ENCODE measurements around the gene ADRM1.

ADRM1 gene

DNA sequence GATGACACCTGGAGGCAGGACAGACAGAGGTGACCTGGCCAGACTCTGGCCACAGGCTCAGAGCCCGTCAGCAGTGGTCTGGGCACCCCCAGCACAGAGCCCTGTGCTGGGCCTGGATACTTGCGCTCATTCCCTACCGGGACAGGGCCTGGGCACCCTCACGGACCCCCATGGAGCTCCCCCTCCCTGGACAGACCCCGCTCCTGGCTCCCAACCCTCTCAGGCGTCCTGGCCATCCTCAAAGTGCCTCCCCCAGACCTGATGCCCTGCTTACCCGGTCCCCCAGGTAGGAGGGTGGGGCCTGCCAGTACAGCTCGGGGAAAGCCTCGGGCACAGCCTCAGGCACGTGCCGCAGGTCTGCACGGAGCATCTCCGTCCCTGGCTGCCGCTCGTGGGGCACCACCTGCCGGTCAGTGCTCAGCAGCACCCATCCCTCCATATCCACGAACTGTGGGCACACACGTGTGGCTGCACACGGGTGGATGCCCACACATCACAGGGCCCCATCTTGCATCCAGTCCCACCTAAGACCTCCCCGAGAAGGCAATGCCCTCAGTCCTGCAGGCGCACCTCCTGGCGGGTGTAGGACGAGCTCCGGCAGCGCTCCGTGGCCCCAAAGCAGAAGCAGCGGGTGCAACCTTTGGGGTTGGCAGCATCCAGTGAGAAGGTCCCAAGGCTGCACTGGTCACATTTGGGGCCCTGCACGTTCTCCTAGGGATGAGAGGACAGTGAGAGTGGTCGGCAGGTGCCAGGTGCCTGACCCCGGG, 24.3 kb downstream of the ADRM1 start:
- DNase-seq, result no peak

DNA sequence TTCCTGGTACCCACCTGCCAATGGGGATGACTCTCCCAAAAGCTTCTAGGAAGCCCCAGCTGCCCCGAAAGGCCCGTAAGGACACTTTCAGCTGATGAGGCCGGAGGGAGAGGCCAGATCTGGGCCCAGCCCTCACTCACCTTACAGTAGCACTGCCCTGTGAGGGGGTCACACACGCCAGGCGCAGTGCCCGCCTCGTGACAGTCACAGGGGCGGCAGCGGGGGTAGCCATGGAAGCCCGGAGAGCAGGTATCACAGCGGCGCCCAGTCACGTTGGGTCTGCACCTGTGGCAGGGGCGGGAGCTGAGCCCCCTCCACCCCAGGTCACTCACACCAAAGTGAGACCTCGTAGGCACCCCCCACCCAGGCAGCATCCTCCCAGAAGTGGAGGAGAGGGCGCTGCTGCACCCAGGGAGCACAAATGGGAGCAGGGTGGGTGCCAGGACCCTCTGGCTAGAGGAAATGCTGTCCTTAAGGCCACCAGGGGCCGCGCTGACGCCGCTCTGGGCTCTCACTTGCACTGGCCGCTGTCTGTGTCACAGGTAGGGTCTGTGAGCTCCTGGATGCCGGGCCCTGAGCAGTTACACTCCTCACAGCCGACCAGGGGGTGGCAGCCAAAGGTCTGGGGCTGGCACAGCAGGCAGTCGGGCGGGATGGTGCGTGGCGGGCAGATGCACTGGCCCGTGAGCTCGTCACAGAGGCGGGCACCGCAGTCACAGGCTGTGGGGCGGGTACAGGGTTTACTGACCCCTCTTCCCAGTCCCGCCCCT, 25.1 kb downstream of the ADRM1 start:
- no peak for DNase-seq

DNA sequence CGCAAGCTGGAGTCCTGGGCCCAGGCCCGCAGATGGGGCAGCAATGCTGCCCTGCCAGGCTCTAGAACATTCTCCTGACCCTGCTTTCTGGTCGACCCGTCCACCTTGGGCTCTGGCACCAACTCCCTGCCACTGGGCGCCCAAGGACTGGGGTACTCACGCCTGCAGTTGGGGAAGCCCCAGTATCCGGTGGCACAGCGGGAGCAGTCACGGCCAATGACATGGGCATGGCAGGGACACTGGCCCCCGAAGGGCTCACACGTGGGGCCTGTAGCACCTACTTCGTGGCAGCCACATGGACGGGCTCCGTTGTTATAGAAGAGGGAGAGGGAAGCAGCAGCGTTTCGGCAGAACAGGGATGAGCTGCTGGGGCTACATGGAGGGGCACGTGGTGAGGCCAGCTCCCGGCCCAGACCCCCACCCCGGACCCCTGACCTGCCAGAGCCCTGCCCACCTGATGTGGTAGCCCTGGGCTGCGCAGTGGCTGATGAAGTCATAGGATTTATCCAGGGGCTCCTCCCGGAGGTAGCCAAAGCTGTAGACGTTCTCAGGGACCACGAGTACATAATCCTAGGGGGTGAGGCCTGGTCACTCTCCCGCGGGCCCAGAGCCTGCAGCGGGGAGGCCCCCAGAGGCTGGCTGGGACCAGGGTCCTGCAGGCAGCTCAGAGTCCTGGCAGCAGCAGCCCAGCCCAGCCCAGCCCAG, 26.0 kb downstream of the ADRM1 start:
- no peak for DNase-seq

DNA sequence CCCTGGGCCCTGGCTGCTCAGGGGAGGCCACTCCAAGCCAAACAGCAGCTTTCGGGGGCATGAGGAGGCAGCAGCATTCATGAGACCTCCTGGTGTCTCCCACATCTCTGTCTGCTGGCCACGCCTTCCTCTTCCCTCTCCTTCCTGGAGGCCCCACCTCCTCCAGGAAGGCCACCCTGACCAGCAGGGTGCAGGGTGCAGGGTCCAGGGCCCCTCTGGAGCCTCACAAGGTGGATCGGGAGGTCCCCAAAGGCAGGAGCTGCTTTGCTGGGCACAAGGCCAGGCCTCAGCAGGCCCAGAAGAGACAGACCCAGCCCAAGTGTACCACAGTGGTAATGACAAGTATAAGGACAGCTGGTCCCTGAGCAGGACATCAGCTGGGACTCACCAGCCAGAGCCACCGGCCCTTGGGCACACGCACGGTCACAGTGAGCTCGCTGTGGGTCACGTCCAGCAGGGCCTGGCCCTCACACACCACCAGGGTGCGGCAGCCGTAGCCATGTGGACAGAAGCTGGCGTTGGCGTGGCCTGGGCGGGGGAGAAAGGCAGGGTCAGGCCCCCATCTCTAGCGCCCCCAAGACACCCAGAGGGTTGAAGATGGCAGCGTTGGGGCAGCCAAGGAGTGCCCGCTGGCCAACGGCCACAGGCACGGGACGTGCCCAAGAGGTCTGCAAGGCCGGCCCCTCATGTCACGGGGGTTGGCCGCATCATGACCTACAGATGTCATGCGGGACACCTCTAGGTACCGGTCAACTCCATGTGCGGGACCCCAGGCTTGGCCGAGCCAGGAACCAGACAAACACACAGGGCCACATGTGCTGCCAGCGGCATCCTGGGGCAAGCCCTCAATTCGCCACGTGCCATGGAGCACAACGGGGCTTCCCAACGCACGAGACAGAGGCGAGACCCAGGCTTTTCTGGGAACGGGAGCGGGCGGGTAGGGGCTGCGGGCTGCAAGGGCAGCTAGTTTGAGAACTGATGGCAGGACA, 26.9 kb downstream of the ADRM1 start:
- DNase-seq, result no peak

DNA sequence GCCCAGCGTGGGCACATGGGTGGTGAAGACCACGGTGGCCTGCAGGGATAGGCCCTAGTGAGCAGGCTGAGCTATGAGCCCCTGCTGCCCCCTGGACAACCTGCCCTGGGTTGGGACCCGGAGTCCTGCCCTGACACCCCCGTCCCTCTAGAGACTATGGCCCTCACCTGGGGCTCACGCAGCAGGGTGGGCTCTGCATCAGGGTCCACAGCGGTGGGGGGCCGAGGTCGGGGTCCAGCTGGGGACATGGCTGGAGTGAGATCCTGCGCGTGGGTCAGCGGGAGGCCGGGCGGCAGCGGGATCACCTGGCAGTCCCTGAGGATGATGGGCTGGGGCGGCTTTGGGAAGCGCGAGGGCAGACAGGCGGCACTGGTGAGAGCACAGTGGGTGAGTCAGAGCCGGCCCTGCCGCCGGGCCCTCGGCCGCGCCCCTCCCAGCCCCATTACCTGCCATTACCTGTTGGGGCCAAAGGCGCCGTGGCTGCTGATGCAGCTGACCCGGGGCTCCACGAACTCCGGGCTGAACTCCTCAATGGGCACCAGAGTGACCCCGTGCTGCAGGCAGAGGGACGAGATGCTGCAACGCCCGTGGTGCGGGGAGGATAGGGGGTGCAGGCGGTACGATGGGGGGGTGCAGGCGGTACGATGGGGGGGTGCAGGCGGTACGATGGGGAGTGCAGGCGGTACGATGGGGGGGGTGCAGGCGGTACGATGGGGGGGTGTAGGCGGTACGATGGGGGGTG, 27.9 kb downstream of the ADRM1 start:
- DNase-seq, result no peak

DNA sequence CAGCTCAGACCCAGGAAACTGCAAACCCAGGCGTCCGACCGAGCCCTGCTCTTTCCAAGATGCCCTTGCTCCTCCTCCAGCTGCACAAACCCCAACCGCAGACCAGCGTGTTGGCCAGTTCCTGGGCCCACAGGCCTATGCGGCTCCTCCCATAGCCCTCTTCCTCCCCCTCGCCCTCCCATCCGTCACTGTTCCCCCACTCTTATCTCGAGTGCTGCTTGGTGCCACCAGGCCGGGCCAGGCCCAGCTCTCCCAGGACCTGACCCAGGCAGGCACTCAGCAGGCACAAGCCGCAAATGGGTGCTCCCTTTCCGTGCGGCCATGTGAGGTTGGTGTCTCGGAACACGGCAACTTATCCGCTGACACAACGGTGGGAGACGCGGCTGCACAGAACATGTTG, 28.6 kb downstream of the ADRM1 start:
- DNase-seq, result no peak

DNA sequence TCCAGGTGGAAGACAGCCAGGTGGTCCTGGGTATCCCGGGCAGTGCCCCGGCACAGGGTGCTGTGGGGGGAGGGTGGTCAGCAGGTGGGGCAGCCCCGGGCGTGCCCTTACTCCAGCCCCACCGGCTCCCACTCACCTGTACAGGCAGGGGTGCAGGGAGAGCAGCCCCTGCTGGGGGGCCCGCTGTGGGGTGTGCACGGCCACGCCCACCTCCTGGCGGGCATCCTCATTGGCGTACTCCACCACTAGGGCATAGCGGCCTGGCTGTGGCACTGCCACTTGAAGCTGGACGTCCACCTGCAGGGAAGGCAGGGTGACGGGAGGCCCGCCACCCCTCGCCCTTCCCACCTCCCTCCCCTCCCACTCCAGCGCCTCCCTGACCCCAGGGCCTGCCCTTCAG, 29.6 kb downstream of the ADRM1 start:
- DNase-seq, result no peak

DNA sequence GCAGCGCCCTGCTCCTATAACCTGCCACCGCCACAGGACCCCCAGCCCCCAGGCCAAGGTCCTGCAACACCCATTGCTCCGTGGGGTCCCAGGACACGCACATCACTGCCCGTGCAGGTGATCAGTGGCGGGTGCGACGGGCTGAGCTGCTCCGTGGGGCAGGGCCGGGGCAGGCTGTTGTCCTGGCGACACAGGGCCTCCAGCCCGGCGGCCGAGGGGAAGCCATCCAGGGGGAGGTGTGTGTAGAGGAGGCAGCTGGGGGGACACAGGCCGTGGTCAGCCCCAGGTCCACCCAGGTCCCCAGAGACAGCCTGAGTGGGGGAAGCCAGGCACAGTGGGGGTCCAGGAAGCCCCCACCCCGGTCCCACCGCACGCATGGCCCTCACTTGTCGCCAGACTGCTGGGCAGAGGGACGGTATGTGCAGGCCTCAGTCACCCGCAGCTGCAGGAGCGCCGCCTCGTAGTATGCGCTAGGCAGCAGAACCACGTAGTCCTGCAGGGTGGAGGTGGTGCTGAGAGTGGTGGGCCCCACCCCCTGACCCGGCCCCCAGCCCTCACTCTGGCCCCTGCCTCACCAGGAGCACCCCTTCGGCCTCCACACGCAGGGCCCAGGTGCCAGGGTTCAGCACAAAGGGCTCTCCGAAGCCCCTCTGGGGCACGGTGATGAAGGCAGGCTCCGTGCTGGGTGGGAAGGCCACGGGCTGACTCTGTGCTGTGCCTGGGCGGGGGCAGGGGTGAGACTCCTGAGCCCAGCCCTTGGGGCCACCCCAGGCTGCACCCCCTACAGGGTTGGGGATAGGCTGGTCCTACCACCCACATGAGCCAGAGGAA, 30.4 kb downstream of the ADRM1 start:
- DNase-seq, result no peak

DNA sequence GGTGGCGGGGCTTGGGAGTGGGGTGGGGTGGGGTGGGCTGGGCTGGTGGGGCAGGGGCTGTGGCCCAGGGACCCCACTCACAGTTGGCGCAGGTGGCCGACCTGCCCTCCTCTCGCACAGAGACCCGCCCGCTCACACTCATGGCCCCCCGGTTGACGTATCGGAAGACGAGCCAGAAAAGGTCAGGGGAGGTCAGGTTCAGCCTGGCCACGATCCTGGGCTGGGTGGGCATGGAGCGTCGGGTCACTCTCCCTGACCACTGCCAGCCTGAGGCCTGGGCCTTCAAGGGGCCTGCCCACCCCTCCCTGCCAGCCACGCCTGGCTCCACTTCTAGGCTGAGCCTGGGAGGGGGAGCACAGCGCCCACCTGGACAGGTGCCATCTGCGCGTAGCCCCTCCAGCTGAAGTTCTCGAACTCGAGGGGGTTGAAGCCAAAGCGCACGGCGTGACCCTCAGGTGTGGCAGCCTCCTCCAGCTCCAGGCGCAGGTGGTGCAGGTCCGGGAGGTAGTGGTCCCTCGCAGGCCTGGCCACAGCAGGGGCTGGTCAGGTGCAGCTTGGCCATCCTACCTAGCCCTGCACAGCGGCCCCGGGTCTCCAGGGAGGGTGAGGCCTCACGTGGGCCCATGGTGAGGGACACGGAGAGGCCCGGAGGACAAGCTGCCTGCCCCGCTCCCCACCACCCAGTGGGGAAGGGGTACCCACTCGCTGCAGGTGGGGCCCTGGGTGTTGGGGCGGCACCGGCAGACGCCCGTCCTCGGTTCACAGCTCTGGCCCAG, 31.2 kb downstream of the ADRM1 start:
- DNase-seq, result no peak

DNA sequence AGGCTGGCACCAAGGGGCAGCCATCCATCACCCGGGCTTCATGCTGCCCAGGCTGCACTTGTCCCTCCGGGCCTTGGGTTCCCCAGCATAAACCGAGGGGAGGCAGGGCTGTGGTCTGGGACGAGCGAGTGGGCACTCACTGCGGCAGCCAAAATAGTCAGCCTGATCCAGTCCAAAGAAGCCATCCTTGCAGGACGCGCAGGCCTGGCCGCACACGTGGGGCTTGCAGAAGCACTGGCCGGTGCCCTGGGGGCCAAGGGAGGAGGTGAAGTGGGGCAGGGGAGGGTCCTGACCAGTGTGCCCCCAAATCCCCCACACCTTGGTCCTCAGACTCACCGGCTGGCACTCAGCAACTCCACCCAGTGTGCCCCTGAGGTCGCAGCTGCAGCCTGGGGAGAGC, 32.1 kb downstream of the ADRM1 start:
- no peak for DNase-seq

DNA sequence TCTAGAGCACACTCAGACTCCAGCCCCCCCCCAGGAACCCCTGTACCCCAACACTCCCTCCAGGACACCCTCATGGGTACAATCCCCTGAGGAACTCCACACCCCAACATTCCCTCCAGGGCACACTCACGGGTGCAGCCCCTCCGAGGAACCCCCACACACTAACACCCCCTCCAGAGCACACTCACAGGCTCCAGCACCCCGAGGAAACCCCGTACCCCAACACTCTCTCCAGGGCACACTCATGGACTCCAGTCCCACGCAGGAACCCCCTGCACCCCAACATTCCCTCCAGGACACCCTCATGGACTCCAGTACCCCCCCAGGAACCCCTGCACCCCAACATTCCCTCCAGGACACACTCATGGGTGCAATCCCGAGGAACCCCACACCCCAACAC, 32.7 kb downstream of the ADRM1 start:
- DNase-seq, result no peak

DNA sequence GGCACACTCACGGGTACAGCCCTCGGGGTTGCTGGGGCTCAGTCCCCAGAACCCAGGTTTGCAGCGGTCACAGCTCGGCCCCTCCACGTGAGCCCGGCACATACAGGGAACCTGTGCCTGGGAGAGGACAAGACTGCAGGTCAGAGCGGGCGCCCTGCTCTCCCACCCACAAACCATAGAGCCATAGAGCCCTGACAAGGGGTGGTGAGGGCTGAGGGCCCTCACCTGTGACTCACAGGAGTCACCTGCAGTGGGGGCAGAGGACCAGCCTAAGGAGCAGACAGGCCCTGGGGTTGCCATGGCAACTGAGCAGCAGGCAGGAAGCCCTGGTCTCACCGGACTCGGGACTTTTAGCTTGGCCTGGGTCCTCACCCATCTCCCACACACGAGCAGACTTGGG, 33.5 kb downstream of the ADRM1 start:
- DNase-seq, result no peak

DNA sequence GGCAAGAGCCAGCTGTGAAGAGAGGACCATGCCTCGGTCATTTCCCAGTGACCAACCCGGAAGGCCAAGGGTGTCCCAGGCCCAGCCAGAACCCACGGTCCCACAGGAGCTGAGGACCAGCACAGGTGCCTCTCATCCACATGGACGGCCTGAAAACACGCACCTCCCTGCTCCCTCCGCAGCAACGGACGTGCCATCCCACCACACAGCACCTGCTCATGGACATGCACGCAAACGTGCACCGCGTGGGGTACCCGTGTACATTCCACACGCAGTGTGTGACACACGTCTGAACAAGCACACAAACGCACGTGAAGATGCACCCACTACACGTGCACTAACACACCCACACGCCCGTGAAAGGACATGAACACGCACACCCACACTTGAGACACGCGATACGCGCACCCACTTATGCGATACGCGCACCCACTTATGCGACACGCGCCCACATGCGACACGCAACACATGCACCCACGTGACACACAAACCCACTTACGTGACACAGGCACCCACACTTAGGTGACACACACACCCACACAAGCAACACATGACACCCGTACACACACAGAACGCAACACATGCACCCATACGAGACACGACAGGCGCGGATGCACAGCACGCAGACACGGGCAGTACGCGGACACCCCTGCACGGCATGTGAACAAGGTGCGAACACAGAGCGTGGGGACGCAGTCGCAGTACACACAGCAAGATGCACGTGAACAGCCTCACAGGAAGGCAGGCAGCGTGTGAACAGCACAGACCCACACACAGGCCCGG, 34.2 kb downstream of the ADRM1 start:
- no peak for DNase-seq

DNA sequence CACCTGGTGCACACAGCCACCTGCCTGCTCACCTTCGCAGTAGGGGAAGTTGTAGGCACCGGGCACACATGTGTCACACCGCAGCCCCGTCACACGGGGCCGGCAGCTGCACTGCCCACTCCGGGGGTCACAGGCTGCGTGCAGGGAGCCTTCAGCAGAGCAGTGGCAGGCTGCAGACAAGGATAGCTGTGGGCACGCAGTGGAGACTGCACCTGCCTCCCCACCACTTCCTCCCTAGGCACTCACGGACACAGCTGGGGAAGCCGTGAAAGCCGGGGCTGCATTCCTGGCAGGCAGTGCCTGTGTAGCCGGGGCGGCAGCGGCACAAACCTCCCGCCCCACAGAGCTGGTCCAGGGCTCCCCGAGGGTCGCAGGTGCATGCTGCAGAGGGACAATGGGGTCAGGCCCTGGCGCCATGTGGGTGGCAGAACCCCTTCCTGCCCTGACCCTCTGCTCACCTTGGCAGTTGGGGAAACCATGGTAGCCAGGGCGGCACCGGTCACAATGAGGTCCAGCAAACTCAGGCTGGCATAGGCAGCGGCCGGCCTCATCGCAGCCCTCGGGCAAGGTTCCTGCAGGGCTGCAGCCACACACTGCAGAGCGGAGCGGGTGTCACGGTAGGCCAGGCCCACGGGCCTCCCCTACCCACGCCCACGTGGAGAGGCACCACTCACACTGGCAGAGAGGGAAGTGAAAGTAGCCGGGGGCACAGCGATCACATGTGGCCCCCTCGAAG, 34.9 kb downstream of the ADRM1 start:
- no peak for DNase-seq

DNA sequence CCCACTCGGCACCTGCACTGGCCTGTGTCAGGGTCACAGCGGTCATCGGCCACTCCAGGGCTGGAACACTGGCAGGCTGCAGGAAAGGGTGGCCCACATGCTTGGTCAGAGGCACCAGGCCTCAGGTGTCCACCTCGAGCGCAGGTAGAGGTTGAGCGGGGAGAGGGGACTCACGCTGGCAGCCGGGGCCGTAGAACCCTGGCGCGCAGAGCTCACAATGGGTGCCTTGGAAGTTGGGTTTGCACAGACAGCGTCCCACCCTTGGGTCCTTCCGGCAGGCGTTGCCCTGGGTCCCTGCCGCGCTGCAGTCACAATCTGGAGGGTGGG, 35.5 kb downstream of the ADRM1 start:
- DNase-seq, result no peak

DNA sequence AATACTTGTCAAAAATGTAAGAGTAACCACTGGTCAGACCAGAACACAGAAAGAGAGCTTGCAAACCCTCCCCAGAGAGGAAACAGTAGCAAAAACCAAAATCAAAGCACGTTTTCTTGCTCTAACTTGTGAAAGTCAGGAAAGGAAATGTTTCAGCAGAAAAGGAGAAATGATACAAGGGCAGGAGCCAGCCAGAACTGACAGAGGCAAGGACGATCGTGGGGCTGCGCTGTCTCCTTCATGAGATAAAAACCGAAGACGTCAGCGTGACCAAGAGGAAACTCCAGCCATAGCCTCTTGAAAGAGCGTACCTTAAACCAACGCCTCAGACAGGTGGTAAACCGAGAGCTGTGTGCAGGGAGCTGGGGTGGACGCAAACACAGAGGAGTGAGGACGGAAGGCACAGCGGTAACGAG, 36.9 kb downstream of the ADRM1 start:
- DNase-seq, result no peak

DNA sequence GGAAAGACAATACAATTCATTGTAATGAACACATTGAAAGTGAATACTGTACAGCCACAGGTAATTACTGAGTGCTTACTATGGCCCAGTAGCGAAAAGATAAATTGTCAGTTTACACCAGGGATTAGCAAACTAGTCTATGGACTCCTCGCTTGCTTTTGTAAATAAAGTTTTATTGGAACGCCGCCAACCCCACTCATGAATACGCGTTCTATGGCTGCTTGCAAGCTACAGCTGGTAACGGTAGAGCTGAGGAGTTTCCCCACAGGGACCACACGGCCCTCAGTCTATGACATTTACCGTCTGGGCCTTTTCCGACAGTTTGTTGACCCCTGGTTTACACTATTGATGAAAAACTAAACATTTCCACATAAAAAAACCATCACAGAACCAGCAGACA, 40.1 kb downstream of the ADRM1 start:
- no peak for DNase-seq

DNA sequence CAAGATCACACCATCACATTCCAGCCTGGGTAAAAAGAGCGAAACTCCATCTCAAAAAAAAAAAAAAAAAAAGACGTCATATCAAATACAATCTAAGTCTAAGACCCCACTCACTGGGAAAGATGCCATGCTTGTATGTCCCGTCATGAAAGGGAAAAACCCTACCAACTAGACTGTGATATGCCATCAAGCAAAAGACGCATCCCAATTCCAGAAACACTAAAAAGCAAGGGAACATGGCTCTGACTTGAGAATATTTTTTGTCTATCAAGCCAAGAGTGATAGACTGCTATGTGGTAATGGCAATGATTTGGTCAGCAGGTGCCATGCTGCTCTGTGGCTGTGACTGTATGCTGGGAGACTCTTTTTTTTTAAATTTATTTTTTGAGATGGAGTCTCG, 41.3 kb downstream of the ADRM1 start:
- DNase-seq, result no peak

DNA sequence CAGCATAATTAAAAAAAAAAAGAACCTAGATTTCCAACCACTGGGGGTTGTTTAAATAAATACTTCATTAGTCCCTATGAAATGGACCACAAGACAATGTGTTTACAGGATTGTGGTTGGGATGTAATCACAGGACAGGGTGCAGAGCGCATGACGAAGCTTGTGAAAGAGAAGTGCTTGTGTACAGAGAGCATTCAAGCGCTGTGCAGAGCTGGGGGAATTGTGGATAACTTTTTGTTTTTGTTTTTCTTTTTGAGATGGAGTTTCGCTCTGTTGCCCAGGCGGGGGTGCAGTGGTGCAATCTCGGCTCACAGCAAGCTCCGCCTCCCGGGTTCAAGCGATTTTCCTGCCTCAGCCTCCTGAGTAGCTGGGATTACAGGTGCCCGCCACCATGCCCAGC, 42.0 kb downstream of the ADRM1 start:
- DNase-seq, result no peak
